ENCODE data around the gene LRRK2. TPM values are rescaled to one million over a fixed set of nuclear protein-coding genes. Genes with fewer than 3 reads are reported as not detected.

The LRRK2 gene
- total RNA-seq, 5 donors from 2014 or later (not counting 1 experiment from before 2014, with no cell fraction given) = 0.47 to 2.3 (median 1.8) TPM

- POLR2A ChIA-PET = no interaction called here
- CTCF ChIA-PET = no interaction called here
- DNase-seq (no peak), ATAC-seq (replicated peaks in 1 of 4) (no peak)
- H3K9me3 ChIP-seq = no peaks in the 10 kb centered on the region
- no peaks in the 10 kb centered on the region for H3K27me3 ChIP-seq (replicated peaks in 1 of 2; ENCODE audit: control insufficient read depth in 2 of 2, extremely low read depth in 1 of 2, insufficient read depth in 2 of 2, low read length in 1 of 2)
- no peak overlapping the region for H3K27ac Mint-ChIP-seq
- peaks cover 0 to 4% of the 10 kb centered on the region in 2 donors for H3K27me3 Mint-ChIP-seq
- H3K4me3 ChIP-seq (ENCODE audit: control insufficient read depth in 1 of 2, extremely low read depth in 1 of 2, low read length in 1 of 2) = no peak overlapping the region
- H3K36me3 ChIP-seq (ENCODE audit: control insufficient read depth in 2 of 2, extremely low read depth in 1 of 2, insufficient read depth in 1 of 2, low read length in 1 of 2) = no peaks in the 10 kb centered on the region
- no peak overlapping the region for H3K27ac ChIP-seq (ENCODE audit: low read length)
- H3K4me3 Mint-ChIP-seq = no peak overlapping the region
- H3K9me3 Mint-ChIP-seq = peaks cover 3 to 6% (median 5%) of the 10 kb centered on the region in 3 donors
- peaks cover 2 to 6% of the 10 kb centered on the region in 2 experiments for H3K4me1 ChIP-seq (ENCODE audit: control insufficient read depth in 1 of 2, extremely low read depth in 1 of 2, insufficient read depth in 2 of 2, low read length in 2 of 2)
- no CpG with 5 or more reads among the region's 4 CpGs for WGBS (ENCODE audit: insufficient coverage)
- H3K4me1 Mint-ChIP-seq = peaks cover 9 to 12% (median 10%) of the 10 kb centered on the region in 3 donors
- H3K36me3 Mint-ChIP-seq = no peaks in the 10 kb centered on the region
Observed at GRCh38 chr12:40184493-40185302, 40.1 kb upstream of the LRRK2 start.

- Mint-ChIP-seq H3K9me3 (peaks cover 3 to 6% (median 5%) of the 10 kb centered on the region in 3 donors), H3K36me3 (no peaks in the 10 kb centered on the region), H3K4me3 (no peak overlapping the region), H3K27ac (no peak overlapping the region), H3K4me1 (peaks cover 9 to 12% (median 10%) of the 10 kb centered on the region in 3 donors), H3K27me3 (peaks cover 0 to 4% of the 10 kb centered on the region in 2 donors)
- ATAC-seq (replicated peaks in 1 of 4) = no peak
- CTCF ChIA-PET = no interaction called here
- no peaks in the 10 kb centered on the region for H3K36me3 ChIP-seq (ENCODE audit: control insufficient read depth in 2 of 2, extremely low read depth in 1 of 2, insufficient read depth in 1 of 2, low read length in 1 of 2)
- no peaks in the 10 kb centered on the region for H3K27me3 ChIP-seq (replicated peaks in 1 of 2; ENCODE audit: control insufficient read depth in 2 of 2, extremely low read depth in 1 of 2, insufficient read depth in 2 of 2, low read length in 1 of 2)
- WGBS (ENCODE audit: insufficient coverage) = 85% methylated on average over 3 of the region's 4 CpGs
- no peak for DNase-seq
- H3K4me3 ChIP-seq (ENCODE audit: control insufficient read depth in 1 of 2, extremely low read depth in 1 of 2, low read length in 1 of 2) = no peak overlapping the region
- POLR2A ChIA-PET = no interaction called here
- H3K27ac ChIP-seq (ENCODE audit: low read length) = no peak overlapping the region
- peaks cover 2 to 6% of the 10 kb centered on the region in 2 experiments for H3K4me1 ChIP-seq (ENCODE audit: control insufficient read depth in 1 of 2, extremely low read depth in 1 of 2, insufficient read depth in 2 of 2, low read length in 2 of 2)
- H3K9me3 ChIP-seq = no peaks in the 10 kb centered on the region
Observed at GRCh38 chr12:40185303-40185693, 39.5 kb upstream of the LRRK2 start.

GRCh38 chr12:40188558-40189320, 36.1 kb upstream of the LRRK2 start:
- POLR2A ChIA-PET = no interaction called here
- H3K9me3 Mint-ChIP-seq = peaks cover 3 to 6% (median 5%) of the 10 kb centered on the region in 3 donors

GRCh38 chr12:40192704-40193255, 32.0 kb upstream of the LRRK2 start:
- Histone ChIP-seq H3K27ac (ENCODE audit: low read length) (no peak overlapping the region), H3K36me3 (ENCODE audit: control insufficient read depth in 2 of 2, extremely low read depth in 1 of 2, insufficient read depth in 1 of 2, low read length in 1 of 2) (no peaks in the 10 kb centered on the region), H3K27me3 (replicated peaks in 1 of 2; ENCODE audit: control insufficient read depth in 2 of 2, extremely low read depth in 1 of 2, insufficient read depth in 2 of 2, low read length in 1 of 2) (no peaks in the 10 kb centered on the region), H3K4me3 (ENCODE audit: control insufficient read depth in 1 of 2, extremely low read depth in 1 of 2, low read length in 1 of 2) (no peak overlapping the region), H3K9me3 (no peaks in the 10 kb centered on the region), H3K4me1 (ENCODE audit: control insufficient read depth in 1 of 2, extremely low read depth in 1 of 2, insufficient read depth in 2 of 2, low read length in 2 of 2) (peaks cover 0 to 2% of the 10 kb centered on the region in 2 experiments)
- H3K4me3 Mint-ChIP-seq = no peak overlapping the region
- peaks cover 0 to 3% (median 3%) of the 10 kb centered on the region in 3 donors for H3K9me3 Mint-ChIP-seq
- peak in 2 of 35 experiments; percentile 2 to 8 for DNase-seq
- CTCF ChIA-PET = interaction anchor here in 1 of 2 donors (0.6 to 0.9 kb wide), 3 partner anchors 10 to 254 kb away, joined by 3 read pairs; no protein-coding TSS in a partner anchor
- peak overlapping the region in 1 of 2 donors; percentile 24 for H3K27ac Mint-ChIP-seq
- no peaks in the 10 kb centered on the region for H3K36me3 Mint-ChIP-seq
- POLR2A ChIA-PET = no interaction called here
- peak in 1 of 4 experiments; percentile 46 for ATAC-seq (replicated peaks in 1 of 4)
- 60% methylated on average over 1 of the region's 6 CpGs for WGBS (ENCODE audit: insufficient coverage)
- peaks cover 5 to 12% (median 7%) of the 10 kb centered on the region in 3 donors for H3K4me1 Mint-ChIP-seq
- H3K27me3 Mint-ChIP-seq = no peaks in the 10 kb centered on the region

More at GRCh38 chr12:40188558-40189320, 36.1 kb upstream of the LRRK2 start:
- DNase-seq = no peak
- CTCF ChIA-PET = no interaction called here
- H3K4me3 Mint-ChIP-seq = no peak overlapping the region
- H3K36me3 Mint-ChIP-seq = no peaks in the 10 kb centered on the region
- H3K9me3 ChIP-seq = no peaks in the 10 kb centered on the region
- peaks cover 0 to 4% of the 10 kb centered on the region in 2 donors for H3K27me3 Mint-ChIP-seq
- no peak overlapping the region for H3K27ac Mint-ChIP-seq
- H3K4me1 ChIP-seq (ENCODE audit: control insufficient read depth in 1 of 2, extremely low read depth in 1 of 2, insufficient read depth in 2 of 2, low read length in 2 of 2) = peaks cover 0 to 2% of the 10 kb centered on the region in 2 experiments
- H3K36me3 ChIP-seq (ENCODE audit: control insufficient read depth in 2 of 2, extremely low read depth in 1 of 2, insufficient read depth in 1 of 2, low read length in 1 of 2) = no peaks in the 10 kb centered on the region
- WGBS (ENCODE audit: insufficient coverage) = 73% methylated on average over 3 of the region's 6 CpGs
- peaks cover 5 to 12% (median 7%) of the 10 kb centered on the region in 3 donors for H3K4me1 Mint-ChIP-seq
- ATAC-seq (replicated peaks in 1 of 4) = no peak
- H3K4me3 ChIP-seq (ENCODE audit: control insufficient read depth in 1 of 2, extremely low read depth in 1 of 2, low read length in 1 of 2) = no peak overlapping the region
- H3K27me3 ChIP-seq (replicated peaks in 1 of 2; ENCODE audit: control insufficient read depth in 2 of 2, extremely low read depth in 1 of 2, insufficient read depth in 2 of 2, low read length in 1 of 2) = no peaks in the 10 kb centered on the region
- no peak overlapping the region for H3K27ac ChIP-seq (ENCODE audit: low read length)

- Histone ChIP-seq H3K36me3 (ENCODE audit: control insufficient read depth in 2 of 2, extremely low read depth in 1 of 2, insufficient read depth in 1 of 2, low read length in 1 of 2) (no peaks in the 10 kb centered on the region), H3K4me3 (ENCODE audit: control insufficient read depth in 1 of 2, extremely low read depth in 1 of 2, low read length in 1 of 2) (no peak overlapping the region), H3K27me3 (replicated peaks in 1 of 2; ENCODE audit: control insufficient read depth in 2 of 2, extremely low read depth in 1 of 2, insufficient read depth in 2 of 2, low read length in 1 of 2) (no peaks in the 10 kb centered on the region), H3K9me3 (no peaks in the 10 kb centered on the region), H3K27ac (ENCODE audit: low read length) (no peak overlapping the region), H3K4me1 (ENCODE audit: control insufficient read depth in 1 of 2, extremely low read depth in 1 of 2, insufficient read depth in 2 of 2, low read length in 2 of 2) (peaks cover 0 to 2% of the 10 kb centered on the region in 2 experiments)
- H3K9me3 Mint-ChIP-seq = no peaks in the 10 kb centered on the region
- ChIA-PET POLR2A (no interaction called here), CTCF (no interaction called here)
- WGBS (ENCODE audit: insufficient coverage) = 100% methylated on average over 1 of the region's 3 CpGs
- peaks cover 5 to 12% (median 7%) of the 10 kb centered on the region in 3 donors for H3K4me1 Mint-ChIP-seq
- DNase-seq = no peak
- H3K27me3 Mint-ChIP-seq = no peaks in the 10 kb centered on the region
- H3K27ac Mint-ChIP-seq = no peak overlapping the region
- no peaks in the 10 kb centered on the region for H3K36me3 Mint-ChIP-seq
- H3K4me3 Mint-ChIP-seq = no peak overlapping the region
- ATAC-seq (replicated peaks in 1 of 4) = no peak
Observed at GRCh38 chr12:40194846-40195245, 30.0 kb upstream of the LRRK2 start.

GRCh38 chr12:40197590-40197989, 27.2 kb upstream of the LRRK2 start:
- WGBS (ENCODE audit: insufficient coverage) = 70% methylated on average over 2 of the region's 4 CpGs

More at GRCh38 chr12:40197590-40197989, 27.2 kb upstream of the LRRK2 start:
- H3K27ac ChIP-seq (ENCODE audit: low read length) = no peak overlapping the region
- Mint-ChIP-seq H3K36me3 (no peaks in the 10 kb centered on the region), H3K27ac (no peak overlapping the region), H3K27me3 (no peaks in the 10 kb centered on the region), H3K9me3 (no peaks in the 10 kb centered on the region), H3K4me3 (no peak overlapping the region), H3K4me1 (peaks cover under 1 to 8% (median 7%) of the 10 kb centered on the region in 3 donors)
- ChIA-PET POLR2A (no interaction called here), CTCF (no interaction called here)
- H3K4me1 ChIP-seq (ENCODE audit: control insufficient read depth in 1 of 2, extremely low read depth in 1 of 2, insufficient read depth in 2 of 2, low read length in 2 of 2) = no peaks in the 10 kb centered on the region
- H3K9me3 ChIP-seq = no peaks in the 10 kb centered on the region
- no peaks in the 10 kb centered on the region for H3K27me3 ChIP-seq (replicated peaks in 1 of 2; ENCODE audit: control insufficient read depth in 2 of 2, extremely low read depth in 1 of 2, insufficient read depth in 2 of 2, low read length in 1 of 2)
- ATAC-seq (replicated peaks in 1 of 4) (no peak), DNase-seq (no peak)
- no peaks in the 10 kb centered on the region for H3K36me3 ChIP-seq (ENCODE audit: control insufficient read depth in 2 of 2, extremely low read depth in 1 of 2, insufficient read depth in 1 of 2, low read length in 1 of 2)
- no peak overlapping the region for H3K4me3 ChIP-seq (ENCODE audit: control insufficient read depth in 1 of 2, extremely low read depth in 1 of 2, low read length in 1 of 2)
